ENCODE measurements around the gene NR1I3.

The NR1I3 gene

GRCh38 chr1:161230762-161231161 is 7.2 kb downstream of the NR1I3 start:
- no peak overlapping the region for H3K4me3 ChIP-seq (replicated peaks in 1 of 2; ENCODE audit: low read depth in 2 of 2, low read length in 2 of 2)
- DNase-seq (ENCODE audit: low read depth in 2 of 2), result no peak
- TF ChIP-seq CTCF (IDR thresholded peaks at IDR 0.05; ENCODE audit: low read depth, low read length), result no peak

- TF ChIP-seq CTCF (IDR thresholded peaks at IDR 0.05; ENCODE audit: low read depth, low read length), result no peak
- no peak overlapping the region for H3K4me3 ChIP-seq (replicated peaks in 1 of 2; ENCODE audit: low read depth in 2 of 2, low read length in 2 of 2)
- DNase-seq (ENCODE audit: low read depth in 2 of 2), result no peak
Measured at GRCh38 chr1:161229896-161230295, 8.1 kb downstream of the NR1I3 start.

GRCh38 chr1:161228032-161228431 is 10.0 kb downstream of the NR1I3 start:
- H3K4me3 ChIP-seq (replicated peaks in 1 of 2; ENCODE audit: low read depth in 2 of 2, low read length in 2 of 2), result no peak overlapping the region
- no peak for TF ChIP-seq CTCF (IDR thresholded peaks at IDR 0.05; ENCODE audit: low read depth, low read length)
- DNase-seq (ENCODE audit: low read depth in 2 of 2), result no peak

- peak overlapping the region in 1 of 2 donors; percentile 95 for H3K4me3 ChIP-seq (replicated peaks in 1 of 2; ENCODE audit: low read depth in 2 of 2, low read length in 2 of 2)
- peak; percentile 85 for DNase-seq (ENCODE audit: low read depth in 2 of 2)
- TF ChIP-seq CTCF (IDR thresholded peaks at IDR 0.05; ENCODE audit: low read depth, low read length), result peak; percentile 73
Measured at GRCh38 chr1:161227196-161227871, 10.7 kb downstream of the NR1I3 start.

- no peak for TF ChIP-seq CTCF (IDR thresholded peaks at IDR 0.05; ENCODE audit: low read depth, low read length)
- no peak for DNase-seq (ENCODE audit: low read depth in 2 of 2)
- peak overlapping the region; percentile 94 to 95 for H3K4me3 ChIP-seq (replicated peaks in 1 of 2; ENCODE audit: low read depth in 2 of 2, low read length in 2 of 2)
Measured at GRCh38 chr1:161226759-161227158, 11.2 kb downstream of the NR1I3 start.

- no peak for DNase-seq (ENCODE audit: low read depth in 2 of 2)
- TF ChIP-seq CTCF (IDR thresholded peaks at IDR 0.05; ENCODE audit: low read depth, low read length), result no peak
- H3K4me3 ChIP-seq (replicated peaks in 1 of 2; ENCODE audit: low read depth in 2 of 2, low read length in 2 of 2), result peak overlapping the region; percentile 94 to 95
Measured at GRCh38 chr1:161226320-161226711, 11.7 kb downstream of the NR1I3 start.

Measured in cardiac fibroblast (primary cell).